GM19467 (cell line): Measurements from ENCODE around the gene ENOX1.

Experiments
- ATAC-seq: cut with Tn5 transposase; IDR thresholded peaks from one replicate; pipeline ENCODE4 v1.9.1; 2021; ENCODE audit warnings: mild to moderate bottlenecking, moderate library complexity; ENCODE audit not compliant: unreplicated experiment

The ENOX1 gene

GRCh38 chr13:43295825-43296564 is 490.8 kb downstream of the ENOX1 start:
- ATAC-seq: no peak

GRCh38 chr13:43295321-43295720 is 491.5 kb downstream of the ENOX1 start:
- no peak for ATAC-seq

DNA sequence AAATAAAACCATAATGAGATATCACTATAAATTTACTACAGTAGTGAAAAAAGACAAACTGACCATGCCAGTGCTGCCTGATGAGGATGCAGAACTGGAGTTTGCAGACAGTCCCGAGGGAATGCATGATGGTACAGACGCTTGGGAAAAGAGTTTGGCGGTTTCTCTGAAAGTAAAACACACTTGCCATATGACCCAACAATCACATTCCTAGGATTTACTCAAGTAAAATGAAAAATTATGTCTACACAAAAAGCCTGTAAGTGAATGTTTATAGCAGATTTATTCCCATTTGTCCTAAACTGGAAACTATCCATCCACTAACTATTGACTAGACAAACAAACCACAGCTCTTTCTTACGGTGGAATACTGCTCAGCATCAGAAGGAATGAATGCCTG is 492.4 kb downstream of the ENOX1 start:
- no peak for ATAC-seq

GRCh38 chr13:43293986-43294385 is 492.8 kb downstream of the ENOX1 start:
- ATAC-seq: no peak

DNA sequence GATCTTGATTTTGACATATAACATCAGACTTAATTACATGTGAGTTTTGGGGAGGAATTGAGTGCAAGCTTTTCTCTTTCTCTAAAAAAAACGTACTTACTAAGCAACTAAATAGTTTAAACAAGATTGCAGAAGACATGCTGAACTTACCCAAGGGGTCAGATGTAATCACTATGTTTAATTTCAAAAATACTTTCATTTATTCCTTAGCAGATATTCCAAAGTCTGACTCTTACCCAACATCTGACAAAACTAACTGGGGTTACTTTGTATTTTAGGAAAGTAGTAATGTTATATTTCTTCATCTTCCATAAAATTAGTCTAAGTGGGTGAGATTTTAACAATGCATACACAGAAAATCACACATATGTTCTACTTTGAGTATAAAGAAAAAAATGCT is 493.2 kb downstream of the ENOX1 start:
- ATAC-seq: no peak

GRCh38 chr13:43293008-43293407 is 493.8 kb downstream of the ENOX1 start:
- no peak for ATAC-seq

- no peak for ATAC-seq
Observed at GRCh38 chr13:43291287-43292060, 495.3 kb downstream of the ENOX1 start.

- no peak for ATAC-seq
Observed at GRCh38 chr13:43289470-43290255, 497.1 kb downstream of the ENOX1 start.

DNA sequence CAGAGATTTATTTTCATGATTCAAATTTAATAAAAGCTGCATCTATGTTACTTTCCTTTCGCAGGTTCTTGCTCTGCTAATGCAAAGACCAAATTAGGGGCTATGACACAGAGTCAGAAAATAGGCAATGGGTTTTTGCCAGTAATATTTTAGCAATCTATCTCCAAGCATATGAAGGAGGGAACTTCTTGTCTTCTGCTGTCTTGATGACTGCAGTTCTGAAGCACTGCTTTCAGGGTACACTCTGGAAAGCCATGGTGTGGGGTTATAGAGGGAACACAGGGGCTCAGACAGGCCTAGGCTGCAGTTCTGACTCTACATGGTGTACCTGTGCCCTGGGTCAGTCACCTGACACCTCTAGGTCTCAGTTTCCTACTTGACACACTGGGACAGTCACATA is 500.0 kb downstream of the ENOX1 start:
- no peak for ATAC-seq

DNA sequence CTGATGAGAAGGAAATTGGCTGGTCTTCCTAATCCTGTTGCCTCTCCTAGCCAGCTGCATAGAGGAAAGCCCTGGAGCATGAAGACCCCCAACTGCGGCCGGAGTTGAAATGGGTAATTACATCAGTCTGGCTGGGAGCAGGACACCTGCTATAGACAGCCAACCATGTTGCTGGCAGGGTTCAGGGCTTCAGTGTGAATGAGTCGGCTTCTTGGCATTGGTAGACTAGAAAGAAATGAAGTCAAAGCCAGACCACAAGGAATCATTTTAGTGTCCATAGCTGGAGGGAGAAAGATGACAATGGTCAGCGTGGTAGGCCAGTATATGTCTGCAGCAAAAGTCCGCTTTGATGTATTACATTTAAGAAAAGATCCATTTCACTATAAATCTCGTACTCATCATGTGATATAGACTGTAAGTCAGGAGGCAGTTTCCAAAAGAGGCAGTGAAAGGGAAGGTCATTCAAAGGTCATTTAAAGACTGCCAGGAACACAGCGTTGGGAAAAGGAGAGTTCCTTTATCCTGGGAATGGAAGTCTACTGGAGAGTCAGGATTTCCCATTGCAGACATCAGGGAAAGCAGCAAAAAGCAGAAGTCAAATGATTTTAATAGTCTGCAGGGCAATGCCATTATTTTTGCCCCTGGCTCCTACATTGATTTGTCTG is 500.7 kb downstream of the ENOX1 start:
- no peak for ATAC-seq

DNA sequence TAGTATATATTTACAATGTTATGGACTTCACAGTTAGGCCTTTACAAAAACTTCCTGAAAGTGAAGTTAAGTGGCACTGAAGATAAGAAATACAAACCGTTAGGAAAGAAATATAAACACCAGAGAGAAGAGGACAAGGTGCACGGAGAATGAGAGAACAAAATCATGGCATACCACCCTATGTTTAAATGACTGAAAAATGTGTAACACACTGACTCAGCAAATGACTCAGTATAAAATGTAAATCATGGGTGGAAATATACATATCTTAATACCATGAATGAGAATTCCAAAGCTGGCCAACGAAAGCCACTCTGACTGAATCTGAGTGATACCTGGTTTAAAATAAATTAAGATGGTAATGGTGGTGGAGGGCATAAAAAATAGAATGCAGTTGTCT is 502.6 kb downstream of the ENOX1 start:
- no peak for ATAC-seq

GRCh38 chr13:43279696-43280095 is 507.1 kb downstream of the ENOX1 start:
- ATAC-seq: no peak

GRCh38 chr13:43278127-43278526 is 508.6 kb downstream of the ENOX1 start:
- no peak for ATAC-seq

- no peak for ATAC-seq
Observed at GRCh38 chr13:43277142-43277541, 509.6 kb downstream of the ENOX1 start.

- ATAC-seq: no peak
Observed at GRCh38 chr13:43274881-43275280, 511.9 kb downstream of the ENOX1 start.

- no peak for ATAC-seq
Observed at GRCh38 chr13:43273362-43273761, 513.4 kb downstream of the ENOX1 start.

- no peak for ATAC-seq
Observed at GRCh38 chr13:43272851-43273250, 513.9 kb downstream of the ENOX1 start.

DNA sequence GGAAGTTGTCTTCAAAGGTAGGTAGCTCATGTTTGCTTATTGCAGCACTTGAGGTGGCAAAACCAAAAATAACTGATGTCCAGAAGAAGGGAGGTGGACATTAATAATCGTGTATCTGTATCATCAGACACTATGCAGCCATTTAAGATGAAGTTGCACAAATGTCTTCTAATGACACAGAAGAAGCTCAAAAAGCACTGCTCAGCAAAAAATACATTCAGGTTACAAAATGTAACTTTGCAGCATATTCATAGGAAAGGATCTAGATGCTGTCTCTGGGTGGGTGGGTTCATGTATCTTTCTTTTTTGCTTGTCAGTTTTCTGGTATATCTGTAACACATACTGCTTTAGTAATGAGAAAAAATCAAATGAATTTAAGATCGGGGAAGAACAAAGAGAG is 515.6 kb downstream of the ENOX1 start:
- ATAC-seq: no peak

GRCh38 chr13:43270130-43270830 is 516.5 kb downstream of the ENOX1 start:
- no peak for ATAC-seq

DNA sequence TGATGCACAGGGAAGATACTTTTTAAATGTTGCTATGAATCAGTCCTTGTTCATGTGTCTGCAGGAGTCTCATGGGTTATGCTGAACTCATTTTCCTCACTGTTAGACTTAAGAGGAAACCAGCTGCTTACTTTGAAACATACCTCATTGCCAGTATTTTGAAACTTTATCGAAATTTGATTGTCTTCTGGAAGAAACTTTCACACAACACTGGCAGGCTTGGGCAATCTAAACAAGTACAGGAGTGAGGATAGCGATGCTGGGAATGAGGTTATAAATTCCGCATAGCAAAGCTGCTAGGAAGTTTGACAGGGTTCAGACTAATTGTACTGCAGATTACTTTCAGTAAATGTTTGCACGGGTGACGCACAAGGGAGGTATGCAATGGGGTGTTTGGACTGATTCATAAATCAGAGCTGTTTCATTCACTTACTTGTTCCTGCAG is 517.7 kb downstream of the ENOX1 start:
- no peak for ATAC-seq
